HG03575 (cell line): Measurements from ENCODE around the gene PI4KA.

ENCODE experiments used
- ATAC-seq: cut with Tn5 transposase; IDR thresholded peaks from one replicate; pipeline ENCODE4 v1.9.1; 2021; ENCODE audit not compliant: unreplicated experiment, insufficient number of reproducible peaks, low FRiP score; ENCODE audit errors: extremely low read depth

The PI4KA gene

GRCh38 chr22:20884454-20884853 is 25.8 kb upstream of the PI4KA start:
- no peak for ATAC-seq

GRCh38 chr22:20882855-20883254 is 24.2 kb upstream of the PI4KA start:
- no peak for ATAC-seq

GRCh38 chr22:20881869-20882815 is 23.5 kb upstream of the PI4KA start:
- ATAC-seq: no peak

- no peak for ATAC-seq
Observed at GRCh38 chr22:20881231-20881630, 22.6 kb upstream of the PI4KA start.

GRCh38 chr22:20877715-20878114 is 19.1 kb upstream of the PI4KA start:
- no peak for ATAC-seq

GRCh38 chr22:20875296-20875695 is 16.7 kb upstream of the PI4KA start:
- ATAC-seq: no peak

- no peak for ATAC-seq
Observed at GRCh38 chr22:20873214-20873613, 14.6 kb upstream of the PI4KA start.

GRCh38 chr22:20869234-20869633 is 10.6 kb upstream of the PI4KA start:
- no peak for ATAC-seq

GRCh38 chr22:20868025-20868962 is 9.7 kb upstream of the PI4KA start:
- ATAC-seq: no peak

GRCh38 chr22:20867179-20868024 is 8.8 kb upstream of the PI4KA start:
- ATAC-seq: no peak

- ATAC-seq: no peak
Observed at GRCh38 chr22:20866736-20867135, 8.1 kb upstream of the PI4KA start.

- ATAC-seq: no peak
Observed at GRCh38 chr22:20865875-20866445, 7.3 kb upstream of the PI4KA start.

- no peak for ATAC-seq
Observed at GRCh38 chr22:20865331-20865730, 6.7 kb upstream of the PI4KA start.

- ATAC-seq: no peak
Observed at GRCh38 chr22:20864186-20864908, 5.7 kb upstream of the PI4KA start.

- ATAC-seq: no peak
Observed at GRCh38 chr22:20863366-20863765, 4.8 kb upstream of the PI4KA start.

- ATAC-seq: no peak
Observed at GRCh38 chr22:20862540-20862939, 3.9 kb upstream of the PI4KA start.

- no peak for ATAC-seq
Observed at GRCh38 chr22:20859615-20860014, 1.0 kb upstream of the PI4KA start.
